CD4-positive, CD25-positive, alpha-beta regulatory T cell (primary cell): ENCODE data around the gene KITLG. TPM values are rescaled to one million over a fixed set of nuclear protein-coding genes. Genes with fewer than 3 reads are reported as not detected.

Source experiments
- ATAC-seq, 2 donors: fragments of 150-1000 bp; cut with Tn5 transposase; one replicate each; pipeline ENCODE4 v1.10.0; 2021; ENCODE audit warnings: low read depth in 2 of 2, moderate number of reproducible peaks in 2 of 2, moderate library complexity in 1 of 2
- DNase-seq, 3 donors: peaks; one replicate each; pipeline versions ENCODE4 v3.0.0 to v3.0.0-alpha.2; 2012 to 2022; ENCODE audit warnings: mixed read lengths in 1 of 3
- H3K27ac ChIP-seq: one replicate; pipeline ENCODE4 v1.7.0; 2013; ENCODE audit warnings: mild to moderate bottlenecking, low read length; ENCODE audit not compliant: insufficient read depth, poor library complexity, severe bottlenecking
- H3K27me3 ChIP-seq: one replicate; pipeline ENCODE4 v1.7.0; 2013; ENCODE audit warnings: low read length; ENCODE audit not compliant: control insufficient read depth, insufficient read depth
- H3K36me3 ChIP-seq: one replicate; pipeline ENCODE4 v1.7.0; 2013; ENCODE audit warnings: mild to moderate bottlenecking, low read length, moderate library complexity; ENCODE audit not compliant: control insufficient read depth, insufficient read depth
- H3K4me1 ChIP-seq: 2 replicates; pipeline ENCODE4 v1.7.0; 2013; ENCODE audit warnings: mild to moderate bottlenecking, low read length; ENCODE audit not compliant: insufficient read depth, control insufficient read depth, poor library complexity, severe bottlenecking
- H3K4me3 ChIP-seq: one replicate; pipeline ENCODE4 v1.7.0; 2013; ENCODE audit warnings: low read depth, mild to moderate bottlenecking, low read length, moderate library complexity
- H3K9me3 ChIP-seq, 2 experiments: 1 replicate in 1 of 2; 2 replicates in 1 of 2; pipeline ENCODE4 v1.7.0; 2013; ENCODE audit warnings: low read length in 2 of 2, mild to moderate bottlenecking in 1 of 2, moderate library complexity in 1 of 2; ENCODE audit not compliant: control insufficient read depth in 2 of 2
- H3K27ac Mint-ChIP-seq, 3 donors: one replicate each; pipeline ENCODE4 v1.8.0; 2020 to 2022; ENCODE audit warnings: mild to moderate bottlenecking in 3 of 3, mixed read lengths in 3 of 3, moderate library complexity in 2 of 3
- H3K27me3 Mint-ChIP-seq: one replicate; pipeline ENCODE4 v1.8.0; 2022; ENCODE audit warnings: mild to moderate bottlenecking, mixed read lengths
- H3K36me3 Mint-ChIP-seq: one replicate; pipeline ENCODE4 v1.8.0; 2020; ENCODE audit warnings: mixed read lengths
- H3K4me1 Mint-ChIP-seq, 4 donors: one replicate each; pipeline ENCODE4 v1.8.0; 2020 to 2022; ENCODE audit warnings: mixed read lengths in 4 of 4, mild to moderate bottlenecking in 1 of 4
- H3K4me3 Mint-ChIP-seq, 4 donors: one replicate each; pipeline ENCODE4 v1.8.0; 2020 to 2022; ENCODE audit warnings: mild to moderate bottlenecking in 4 of 4, mixed read lengths in 4 of 4, moderate library complexity in 3 of 4
- H3K9me3 Mint-ChIP-seq, 7 donors: one replicate each; pipeline ENCODE4 v1.8.0; 2020 to 2022; ENCODE audit warnings: mixed read lengths in 7 of 7, mild to moderate bottlenecking in 3 of 7, moderate library complexity in 2 of 7
- polyA plus RNA-seq, 4 donors: library from polyadenylated mRNA; unstranded; fragments of 300-500 nt; fragmentation: Illumina TruSeq; gene quantifications; one replicate each; pipeline ENCODE4 v1.2.3, GENCODE V29; 2021
- total RNA-seq: library from RNA; stranded (reverse); gene quantifications from one replicate; pipeline ENCODE4 v1.2.3, GENCODE V29; 2022

The KITLG gene
- total and polyA plus RNA-seq, 5 donors from 2014 or later: not detected

GRCh38 chr12:88501972-88502938 lies 78.0 kb downstream of the KITLG start:
- Mint-ChIP-seq H3K27me3 (no peaks in the 10 kb centered on the region), H3K4me1 (no peaks in the 10 kb centered on the region), H3K36me3 (no peaks in the 10 kb centered on the region), H3K4me3 (no peak overlapping the region), H3K9me3 (peaks cover 0 to 8% (median 4%) of the 10 kb centered on the region in 7 donors), H3K27ac (no peak overlapping the region)
- Histone ChIP-seq H3K27ac (no peak overlapping the region), H3K4me1 (no peaks in the 10 kb centered on the region), H3K4me3 (no peak overlapping the region), H3K36me3 (no peaks in the 10 kb centered on the region), H3K27me3 (no peaks in the 10 kb centered on the region), H3K9me3 (no peaks in the 10 kb centered on the region)
- DNase-seq (no peak), ATAC-seq (no peak)

GRCh38 chr12:88496891-88497371 lies 83.3 kb downstream of the KITLG start:
- no peaks in the 10 kb centered on the region for H3K27me3 Mint-ChIP-seq
- no peak overlapping the region for H3K27ac Mint-ChIP-seq
- Histone ChIP-seq H3K4me3 (no peak overlapping the region), H3K4me1 (no peaks in the 10 kb centered on the region), H3K27me3 (no peaks in the 10 kb centered on the region), H3K27ac (no peak overlapping the region), H3K9me3 (no peaks in the 10 kb centered on the region), H3K36me3 (no peaks in the 10 kb centered on the region)
- ATAC-seq: no peak
- peaks cover 0 to 9% (median 3%) of the 10 kb centered on the region in 7 donors for H3K9me3 Mint-ChIP-seq
- no peaks in the 10 kb centered on the region for H3K4me1 Mint-ChIP-seq
- no peaks in the 10 kb centered on the region for H3K36me3 Mint-ChIP-seq
- no peak overlapping the region for H3K4me3 Mint-ChIP-seq
- no peak for DNase-seq

GRCh38 chr12:88496429-88496828 lies 83.8 kb downstream of the KITLG start:
- ATAC-seq (no peak), DNase-seq (no peak)
- no peaks in the 10 kb centered on the region for H3K4me1 Mint-ChIP-seq
- H3K9me3 ChIP-seq: no peaks in the 10 kb centered on the region
- H3K36me3 Mint-ChIP-seq: no peaks in the 10 kb centered on the region
- H3K27ac Mint-ChIP-seq: no peak overlapping the region
- no peak overlapping the region for H3K4me3 ChIP-seq
- peaks cover 0 to 9% (median 4%) of the 10 kb centered on the region in 7 donors for H3K9me3 Mint-ChIP-seq
- no peaks in the 10 kb centered on the region for H3K27me3 ChIP-seq
- no peaks in the 10 kb centered on the region for H3K36me3 ChIP-seq
- H3K27ac ChIP-seq: no peak overlapping the region
- no peaks in the 10 kb centered on the region for H3K27me3 Mint-ChIP-seq
- H3K4me1 ChIP-seq: no peaks in the 10 kb centered on the region
- no peak overlapping the region for H3K4me3 Mint-ChIP-seq

DNA sequence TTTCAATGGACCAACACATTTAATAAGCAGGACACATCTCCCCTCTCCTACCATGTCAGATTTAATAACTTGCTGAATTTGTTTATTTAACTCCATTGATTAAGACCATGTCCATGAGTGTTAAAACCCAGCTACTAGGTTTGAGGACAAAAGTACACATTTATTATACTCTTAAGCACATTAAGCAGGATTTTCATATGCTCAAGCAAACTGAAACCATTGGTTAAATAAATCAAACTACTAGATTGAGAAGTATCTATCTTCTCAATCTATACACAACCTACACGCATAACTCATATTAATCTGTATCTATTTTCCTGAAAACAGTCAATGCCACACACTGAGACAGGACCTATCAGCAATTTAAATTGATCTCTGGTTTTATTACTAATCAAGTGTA lies 85.2 kb downstream of the KITLG start:
- ATAC-seq (no peak), DNase-seq (no peak)
- H3K4me1 Mint-ChIP-seq: no peaks in the 10 kb centered on the region
- H3K27ac Mint-ChIP-seq: no peak overlapping the region
- Histone ChIP-seq H3K9me3 (no peaks in the 10 kb centered on the region), H3K36me3 (no peaks in the 10 kb centered on the region), H3K27ac (no peak overlapping the region), H3K27me3 (no peaks in the 10 kb centered on the region), H3K4me3 (no peak overlapping the region), H3K4me1 (no peaks in the 10 kb centered on the region)
- H3K4me3 Mint-ChIP-seq: no peak overlapping the region
- H3K9me3 Mint-ChIP-seq: peaks cover 0 to 9% (median 2%) of the 10 kb centered on the region in 7 donors
- H3K27me3 Mint-ChIP-seq: no peaks in the 10 kb centered on the region
- no peaks in the 10 kb centered on the region for H3K36me3 Mint-ChIP-seq

GRCh38 chr12:88494520-88494919 lies 85.8 kb downstream of the KITLG start:
- Mint-ChIP-seq H3K4me3 (no peak overlapping the region), H3K27me3 (no peaks in the 10 kb centered on the region), H3K27ac (no peak overlapping the region), H3K36me3 (no peaks in the 10 kb centered on the region), H3K9me3 (peaks cover 0 to 6% (median 0%) of the 10 kb centered on the region in 7 donors), H3K4me1 (no peaks in the 10 kb centered on the region)
- Histone ChIP-seq H3K27me3 (no peaks in the 10 kb centered on the region), H3K27ac (no peak overlapping the region), H3K36me3 (no peaks in the 10 kb centered on the region), H3K9me3 (no peaks in the 10 kb centered on the region), H3K4me3 (no peak overlapping the region), H3K4me1 (no peaks in the 10 kb centered on the region)
- no peak for DNase-seq
- no peak for ATAC-seq

- Mint-ChIP-seq H3K4me1 (no peaks in the 10 kb centered on the region), H3K4me3 (no peak overlapping the region), H3K27ac (no peak overlapping the region), H3K27me3 (no peaks in the 10 kb centered on the region), H3K36me3 (no peaks in the 10 kb centered on the region), H3K9me3 (peaks cover 0 to 5% (median 0%) of the 10 kb centered on the region in 7 donors)
- no peaks in the 10 kb centered on the region for H3K27me3 ChIP-seq
- H3K4me3 ChIP-seq: no peak overlapping the region
- DNase-seq: no peak
- no peaks in the 10 kb centered on the region for H3K9me3 ChIP-seq
- H3K27ac ChIP-seq: no peak overlapping the region
- ATAC-seq: no peak
- no peaks in the 10 kb centered on the region for H3K36me3 ChIP-seq
- H3K4me1 ChIP-seq: no peaks in the 10 kb centered on the region
Measured at GRCh38 chr12:88493636-88494035, 86.6 kb downstream of the KITLG start.

DNA sequence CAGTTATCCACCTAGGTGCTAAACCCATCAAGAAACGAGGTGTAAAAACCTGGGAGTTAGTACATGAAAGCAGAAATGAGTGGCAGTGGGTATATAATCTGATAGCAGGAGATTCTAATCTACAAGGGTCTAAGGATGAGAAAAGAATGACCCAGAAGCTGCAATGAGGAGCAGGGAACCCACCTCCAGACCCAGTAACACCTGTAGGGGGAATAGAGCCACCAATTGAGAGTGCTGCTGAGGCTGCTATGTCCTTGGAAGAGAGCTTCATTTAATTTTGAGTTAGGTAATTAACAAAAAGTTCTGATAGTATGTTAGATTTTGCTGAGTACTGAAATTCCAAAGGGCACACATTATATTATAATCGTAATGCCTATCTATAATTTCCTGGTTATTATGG lies 89.8 kb downstream of the KITLG start:
- DNase-seq (no peak), ATAC-seq (no peak)
- Mint-ChIP-seq H3K27me3 (no peaks in the 10 kb centered on the region), H3K4me1 (no peaks in the 10 kb centered on the region), H3K4me3 (no peak overlapping the region), H3K27ac (no peak overlapping the region), H3K36me3 (no peaks in the 10 kb centered on the region), H3K9me3 (peaks cover 0 to 1% (median 0%) of the 10 kb centered on the region in 7 donors)
- H3K36me3 ChIP-seq: no peaks in the 10 kb centered on the region
- no peaks in the 10 kb centered on the region for H3K27me3 ChIP-seq
- H3K4me3 ChIP-seq: no peak overlapping the region
- no peaks in the 10 kb centered on the region for H3K9me3 ChIP-seq
- no peak overlapping the region for H3K27ac ChIP-seq
- no peaks in the 10 kb centered on the region for H3K4me1 ChIP-seq

- ATAC-seq (no peak), DNase-seq (no peak)
- no peaks in the 10 kb centered on the region for H3K27me3 ChIP-seq
- no peaks in the 10 kb centered on the region for H3K27me3 Mint-ChIP-seq
- H3K9me3 Mint-ChIP-seq: peaks cover 0 to 6% (median 3%) of the 10 kb centered on the region in 7 donors
- H3K9me3 ChIP-seq: no peaks in the 10 kb centered on the region
- H3K4me1 ChIP-seq: no peaks in the 10 kb centered on the region
- H3K36me3 ChIP-seq: no peaks in the 10 kb centered on the region
- no peaks in the 10 kb centered on the region for H3K4me1 Mint-ChIP-seq
- no peak overlapping the region for H3K27ac ChIP-seq
- no peaks in the 10 kb centered on the region for H3K36me3 Mint-ChIP-seq
- no peak overlapping the region for H3K4me3 Mint-ChIP-seq
- H3K27ac Mint-ChIP-seq: no peak overlapping the region
- no peak overlapping the region for H3K4me3 ChIP-seq
Measured at GRCh38 chr12:88472775-88473174, 107.5 kb downstream of the KITLG start.
